GM08714 (cell line): ENCODE results near the gene BLOC1S2.

ENCODE experiments used
- H3K4me3 ChIP-seq: fragments of 200-500 bp; sonication (Bioruptor generic); 2 replicates; pipeline ENCODE4 v1.5.1; 2014; ENCODE audit warnings: mild to moderate bottlenecking, low read length, inconsistent platforms
- ZNF274 ChIP-seq: IDR thresholded peaks from 2 replicates; pipeline ENCODE4 v1.6.1; 2012; ENCODE audit warnings: mild to moderate bottlenecking, low read depth, low read length

BLOC1S2 gene

GRCh38 chr10:100286051-100287033 is at the start of gene BLOC1S2:
Gene BLOC1S2, minus strand, starts transcription at chr10:100286680. Its CDS starts 21 bp downstream, at chr10:100286659.
- TF ChIP-seq ZNF274 = no peak
- peak within 1 kb of the TSS; percentile 91 for H3K4me3 ChIP-seq

GRCh38 chr10:100334762-100335161 is 48.3 kb upstream of the BLOC1S2 start:
- TF ChIP-seq ZNF274 = no peak
- H3K4me3 ChIP-seq = no peak overlapping the region

- no peak overlapping the region for H3K4me3 ChIP-seq
- no peak for TF ChIP-seq ZNF274
Measured at GRCh38 chr10:100333661-100334440, 47.4 kb upstream of the BLOC1S2 start.

GRCh38 chr10:100333106-100333505 is 46.6 kb upstream of the BLOC1S2 start:
- no peak for TF ChIP-seq ZNF274
- H3K4me3 ChIP-seq = no peak overlapping the region

- H3K4me3 ChIP-seq = no peak within 1 kb of the TSS
- TF ChIP-seq ZNF274 = no peak
Measured at GRCh38 chr10:100330079-100330478, 43.6 kb upstream of the BLOC1S2 start, which contains the start of gene PKD2L1. Gene PKD2L1, minus strand, starts transcription at chr10:100330228. Its CDS starts 125 bp downstream, at chr10:100330103.

GRCh38 chr10:100328198-100328597 is 41.7 kb upstream of the BLOC1S2 start:
- no peak for TF ChIP-seq ZNF274
- no peak overlapping the region for H3K4me3 ChIP-seq

- no peak for TF ChIP-seq ZNF274
- no peak overlapping the region for H3K4me3 ChIP-seq
Measured at GRCh38 chr10:100327718-100328009, 41.2 kb upstream of the BLOC1S2 start.

GRCh38 chr10:100327007-100327717 is 40.7 kb upstream of the BLOC1S2 start:
- H3K4me3 ChIP-seq = no peak overlapping the region
- no peak for TF ChIP-seq ZNF274

GRCh38 chr10:100325158-100325557 is 38.7 kb upstream of the BLOC1S2 start:
- TF ChIP-seq ZNF274 = no peak
- H3K4me3 ChIP-seq = no peak overlapping the region

GRCh38 chr10:100319707-100320402 is 33.4 kb upstream of the BLOC1S2 start:
- H3K4me3 ChIP-seq = no peak overlapping the region
- no peak for TF ChIP-seq ZNF274

- no peak for TF ChIP-seq ZNF274
- H3K4me3 ChIP-seq = no peak overlapping the region
Measured at GRCh38 chr10:100318207-100318606, 31.7 kb upstream of the BLOC1S2 start.

- no peak for TF ChIP-seq ZNF274
- H3K4me3 ChIP-seq = no peak overlapping the region
Measured at GRCh38 chr10:100315615-100316014, 29.1 kb upstream of the BLOC1S2 start.

- no peak overlapping the region for H3K4me3 ChIP-seq
- no peak for TF ChIP-seq ZNF274
Measured at GRCh38 chr10:100311298-100311697, 24.8 kb upstream of the BLOC1S2 start.

- no peak for TF ChIP-seq ZNF274
- no peak overlapping the region for H3K4me3 ChIP-seq
Measured at GRCh38 chr10:100307684-100308083, 21.2 kb upstream of the BLOC1S2 start.
